HG03135 (cell line): ENCODE measurements around the gene CAMLG.

Experiments
- ATAC-seq: cut with Tn5 transposase; IDR thresholded peaks from one replicate; pipeline ENCODE4 v1.9.1; 2021; ENCODE audit warnings: mild to moderate bottlenecking, moderate library complexity; ENCODE audit not compliant: unreplicated experiment

CAMLG gene

DNA sequence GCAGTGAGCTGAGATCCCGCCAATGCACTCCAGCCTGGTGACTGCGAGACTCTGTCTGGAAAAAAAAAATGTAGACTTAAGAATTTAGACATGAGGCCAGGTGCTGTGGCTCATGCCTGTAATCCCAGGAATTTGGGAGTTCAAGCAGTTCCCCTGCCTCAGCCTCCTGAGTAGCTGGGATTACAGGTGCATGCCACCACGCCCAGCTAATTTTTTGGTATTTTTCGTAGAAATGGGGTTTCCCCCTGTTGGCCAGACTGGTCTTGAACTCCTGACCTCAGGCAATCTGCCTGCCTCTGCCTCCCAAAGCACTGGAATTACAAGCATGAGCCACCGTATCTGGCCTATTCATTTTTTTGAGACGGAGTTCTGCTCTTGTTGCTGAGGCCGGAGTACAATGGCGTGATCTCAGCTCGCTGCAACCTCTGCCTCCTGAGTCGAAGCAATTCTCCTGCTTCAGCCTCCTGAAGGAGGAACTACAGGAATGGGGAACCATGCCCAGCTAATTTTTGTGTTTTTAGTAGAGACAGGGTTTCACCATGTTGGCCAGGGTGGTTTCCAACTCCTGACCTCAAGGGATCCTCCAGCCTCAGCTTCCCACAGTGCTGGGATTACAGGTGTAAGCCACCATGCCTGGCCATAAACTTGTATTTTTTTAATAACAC, 34.2 kb downstream of the CAMLG start:
- ATAC-seq: no peak

DNA sequence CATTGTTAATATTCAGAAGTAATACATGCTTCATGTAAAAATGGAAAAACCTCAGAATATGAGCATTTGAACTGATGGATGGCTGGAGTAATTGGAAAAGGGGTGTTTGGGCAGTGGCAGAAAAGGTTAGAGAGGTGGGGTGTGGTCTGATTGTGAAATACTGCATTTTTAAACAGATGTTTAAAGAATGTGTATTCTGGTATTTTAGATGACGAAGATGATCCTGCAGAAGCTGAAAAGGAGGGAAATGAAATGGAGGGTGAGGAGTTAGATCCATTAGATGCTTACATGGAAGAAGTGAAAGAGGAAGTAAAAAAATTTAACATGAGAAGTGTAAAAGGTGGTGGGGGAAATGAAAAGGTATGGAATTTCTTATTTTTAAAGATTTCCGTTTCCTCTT, 39.0 kb downstream of the CAMLG start:
- no peak for ATAC-seq

DNA sequence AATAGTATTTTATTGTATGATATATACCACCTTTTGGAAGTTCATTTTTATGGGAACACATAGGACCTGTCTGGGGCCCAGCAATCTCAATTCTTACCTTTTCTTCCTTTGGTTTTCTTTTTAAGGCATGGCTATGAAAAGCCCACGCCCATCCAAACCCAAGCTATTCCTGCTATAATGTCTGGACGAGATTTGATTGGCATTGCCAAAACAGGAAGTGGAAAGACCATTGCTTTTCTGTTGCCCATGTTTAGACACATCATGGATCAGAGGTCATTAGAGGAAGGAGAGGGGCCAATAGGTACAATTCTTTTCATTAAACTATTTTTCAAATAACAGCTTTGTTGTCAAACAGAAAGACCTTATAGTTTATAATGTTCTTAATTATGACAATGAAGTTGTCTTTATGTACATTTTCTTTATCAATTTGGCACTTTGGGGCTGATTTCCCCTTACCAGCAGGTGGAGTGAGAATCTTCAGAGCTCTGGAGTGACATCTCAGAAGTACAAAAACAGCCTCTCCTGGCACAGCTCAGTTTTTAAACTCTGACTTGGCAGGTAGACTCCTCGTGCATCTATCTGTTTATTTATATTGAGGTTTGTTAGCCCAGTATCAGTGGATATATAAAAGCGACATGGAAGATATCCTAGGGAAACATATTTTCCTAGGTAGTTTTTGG, 46.0 kb downstream of the CAMLG start:
- no peak for ATAC-seq

DNA sequence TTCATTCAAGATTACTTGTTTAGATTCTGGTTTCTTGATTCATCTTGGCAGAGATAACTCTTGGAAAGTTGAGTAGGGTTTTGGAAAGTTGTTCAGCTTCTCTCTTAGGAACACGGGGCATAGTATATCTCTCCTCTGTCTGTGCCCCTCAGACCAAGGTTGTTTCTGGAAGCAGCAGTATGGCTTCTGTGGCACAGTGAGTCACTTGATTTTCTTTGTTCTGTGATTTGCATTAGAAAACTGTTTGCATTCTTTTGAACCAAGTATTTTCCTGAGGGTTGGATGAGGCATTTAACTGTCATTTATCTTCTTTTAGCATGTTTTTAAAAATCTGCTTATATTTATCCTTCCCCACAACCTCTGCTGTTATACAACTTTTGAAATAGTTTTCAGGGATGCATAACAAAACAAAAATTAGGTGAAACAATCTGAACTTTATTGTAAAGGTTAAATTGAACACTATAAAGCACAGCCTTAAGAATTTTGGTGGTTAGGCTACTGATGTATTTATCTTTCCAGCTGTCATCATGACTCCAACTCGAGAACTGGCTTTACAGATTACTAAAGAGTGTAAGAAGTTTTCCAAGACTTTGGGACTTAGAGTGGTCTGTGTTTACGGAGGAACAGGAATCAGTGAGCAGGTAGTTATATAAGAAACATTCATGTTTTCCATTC, 46.7 kb downstream of the CAMLG start:
- no peak for ATAC-seq

GRCh38 chr5:134787692-134788091, 49.3 kb downstream of the CAMLG start:
- ATAC-seq: no peak

- no peak for ATAC-seq
Observed at GRCh38 chr5:134791580-134791979, 53.2 kb downstream of the CAMLG start.

- no peak for ATAC-seq
Observed at GRCh38 chr5:134792286-134792685, 53.9 kb downstream of the CAMLG start.

DNA sequence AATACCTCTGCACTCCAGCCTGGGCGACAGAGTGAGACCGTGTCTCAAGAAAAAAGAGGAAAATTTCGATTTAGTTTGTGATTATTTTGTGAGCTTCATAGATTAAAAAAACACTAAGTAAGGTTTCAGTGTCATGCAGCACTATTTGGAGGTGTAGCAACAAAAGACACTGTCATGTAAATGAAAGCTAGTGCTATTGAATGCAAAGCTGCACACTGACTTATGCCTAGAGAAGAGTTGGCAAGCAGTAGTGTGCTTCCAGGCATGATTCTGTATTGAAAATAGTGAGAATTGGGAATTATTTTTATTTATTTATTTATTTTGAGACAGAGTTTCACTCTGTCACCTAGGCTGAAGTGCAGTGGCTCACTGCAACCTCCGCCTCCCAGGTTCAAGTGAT, 54.8 kb downstream of the CAMLG start:
- ATAC-seq: no peak

GRCh38 chr5:134794082-134794481, 55.7 kb downstream of the CAMLG start:
- ATAC-seq: no peak

GRCh38 chr5:134794819-134795218, 56.5 kb downstream of the CAMLG start:
- no peak for ATAC-seq

GRCh38 chr5:134798468-134798867, 60.1 kb downstream of the CAMLG start:
- ATAC-seq: no peak
